Measurements from ENCODE around the gene LPCAT1. TPM values are rescaled to one million over a fixed set of nuclear protein-coding genes. Genes with fewer than 3 reads are reported as not detected.

LPCAT1 gene
- total and polyA plus RNA-seq, 2 experiments from 2014 or later: 22.2 to 48.4 TPM

DNA sequence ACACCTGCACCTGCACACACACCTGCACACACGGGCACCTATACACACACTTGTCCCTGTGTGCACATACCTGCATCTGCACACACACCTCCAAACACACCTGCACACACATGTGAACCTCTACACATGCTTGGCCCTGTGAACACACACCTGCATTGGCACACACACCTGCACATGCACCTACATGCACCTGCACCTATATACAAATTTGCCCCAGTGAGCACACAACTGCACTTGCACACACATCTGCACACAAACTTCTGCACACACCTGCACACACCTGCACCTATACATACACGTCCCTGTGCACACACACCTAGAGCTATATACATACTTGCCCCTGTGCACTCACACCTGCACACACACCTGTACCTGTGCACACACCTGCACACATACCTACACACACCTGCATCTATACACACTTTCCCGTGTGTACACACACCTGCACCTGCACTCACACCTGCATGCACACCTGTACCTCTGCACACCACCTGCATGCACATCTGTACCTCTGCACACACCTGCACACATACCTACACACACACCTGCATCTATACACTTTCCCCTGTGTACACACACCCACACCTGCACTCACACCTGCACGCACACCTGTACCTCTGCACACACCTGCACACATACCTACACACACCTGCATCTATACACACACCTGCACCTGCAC is 21.5 kb upstream of the LPCAT1 start:
- TF ChIP-seq EZH2phosphoT487 (IDR thresholded peaks at IDR 0.05; ENCODE audit: insufficient read depth, low read depth): no peak
- TF ChIP-seq EZH2 (IDR thresholded peaks at IDR 0.05; ENCODE audit: insufficient read depth, poor library complexity, severe bottlenecking): no peak
- 51 to 56% methylated on average over 4 of the region's 4 CpGs for WGBS, 2 experiments (ENCODE audit: low coverage in 1 of 2, low lambda C conversion rate in 2 of 2, missing lambda C conversion rate in 2 of 2)
- no peak overlapping the region for H3K4me2 ChIP-seq (ENCODE audit: unreplicated experiment)
- H3K9me2 ChIP-seq (ENCODE audit: insufficient read depth): no peaks in the 10 kb centered on the region
- peaks cover 15% of the 10 kb centered on the region for H3K4me1 ChIP-seq (ENCODE audit: insufficient read depth)
- no peak overlapping the region for H2AFZ ChIP-seq
- H3K79me2 ChIP-seq (ENCODE audit: insufficient read depth): no peaks in the 10 kb centered on the region
- no peak overlapping the region for H3K9ac ChIP-seq
- H3K4me3 ChIP-seq: no peak overlapping the region
- in situ Hi-C loops (cut with MboI): no loop called here
- no peaks in the 10 kb centered on the region for H3K36me3 ChIP-seq (ENCODE audit: low read depth)
- H3K27ac ChIP-seq: no peak overlapping the region
- no peak for DNase-seq
- no peaks in the 10 kb centered on the region for H3K9me3 ChIP-seq (ENCODE audit: low read depth)
- H3K27me3 ChIP-seq (replicated peaks; ENCODE audit: insufficient read depth): no peaks in the 10 kb centered on the region
- H3F3A ChIP-seq (ENCODE audit: insufficient read depth): peaks cover 29% of the 10 kb centered on the region
- H4K20me1 ChIP-seq (ENCODE audit: insufficient read depth): no peaks in the 10 kb centered on the region

DNA sequence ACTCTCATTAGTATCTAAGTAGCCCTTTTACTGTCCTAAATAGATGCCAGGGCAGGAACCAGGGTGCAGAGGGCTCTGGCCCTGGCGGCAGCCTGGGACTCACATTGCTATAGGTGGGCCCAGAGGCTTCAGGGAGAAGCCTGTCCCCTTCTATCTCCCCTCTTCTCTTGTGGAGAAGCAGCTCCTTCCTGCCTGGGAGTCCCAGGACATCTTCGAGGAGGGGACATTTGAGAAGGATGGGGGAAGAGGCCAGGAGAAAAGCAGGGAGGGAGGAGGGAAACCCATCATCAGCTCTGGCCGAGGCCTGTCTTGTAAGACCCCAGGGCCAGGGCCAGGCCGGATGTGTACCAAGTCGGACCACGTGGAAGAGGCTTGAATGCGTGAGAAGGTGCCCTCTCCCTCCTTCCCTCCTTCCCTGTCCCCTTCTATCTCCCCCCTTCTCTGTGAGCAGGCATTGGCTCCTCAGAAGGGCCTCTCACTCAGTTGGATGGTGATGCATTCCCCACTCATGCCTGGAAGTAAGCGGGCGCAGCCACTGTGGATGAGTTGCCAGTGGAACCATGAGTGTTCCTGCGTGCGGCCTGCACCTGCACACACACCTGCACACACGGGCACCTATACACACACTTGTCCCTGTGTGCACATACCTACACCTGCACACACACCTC is 20.7 kb upstream of the LPCAT1 start:
- Histone ChIP-seq H2AFZ (no peak overlapping the region), H3K4me2 (ENCODE audit: unreplicated experiment) (no peak overlapping the region), H3K4me1 (ENCODE audit: insufficient read depth) (peaks cover 15% of the 10 kb centered on the region), H3K79me2 (ENCODE audit: insufficient read depth) (no peaks in the 10 kb centered on the region), H3K27ac (peak overlapping the region; percentile 39), H4K20me1 (ENCODE audit: insufficient read depth) (no peaks in the 10 kb centered on the region), H3K36me3 (ENCODE audit: low read depth) (no peaks in the 10 kb centered on the region), H3K9ac (no peak overlapping the region), H3F3A (ENCODE audit: insufficient read depth) (peaks cover 29% of the 10 kb centered on the region), H3K9me2 (ENCODE audit: insufficient read depth) (no peaks in the 10 kb centered on the region), H3K4me3 (no peak overlapping the region), H3K27me3 (replicated peaks; ENCODE audit: insufficient read depth) (no peaks in the 10 kb centered on the region), H3K9me3 (ENCODE audit: low read depth) (no peaks in the 10 kb centered on the region)
- in situ Hi-C loops (cut with MboI): no loop called here
- WGBS, 2 experiments (ENCODE audit: low coverage in 1 of 2, low lambda C conversion rate in 2 of 2, missing lambda C conversion rate in 2 of 2): 67 to 71% methylated on average over 9 to 12 of the region's 12 CpGs
- no peak for TF ChIP-seq EZH2phosphoT487 (IDR thresholded peaks at IDR 0.05; ENCODE audit: insufficient read depth, low read depth)
- no peak for TF ChIP-seq EZH2 (IDR thresholded peaks at IDR 0.05; ENCODE audit: insufficient read depth, poor library complexity, severe bottlenecking)
- DNase-seq: peak; percentile 12

DNA sequence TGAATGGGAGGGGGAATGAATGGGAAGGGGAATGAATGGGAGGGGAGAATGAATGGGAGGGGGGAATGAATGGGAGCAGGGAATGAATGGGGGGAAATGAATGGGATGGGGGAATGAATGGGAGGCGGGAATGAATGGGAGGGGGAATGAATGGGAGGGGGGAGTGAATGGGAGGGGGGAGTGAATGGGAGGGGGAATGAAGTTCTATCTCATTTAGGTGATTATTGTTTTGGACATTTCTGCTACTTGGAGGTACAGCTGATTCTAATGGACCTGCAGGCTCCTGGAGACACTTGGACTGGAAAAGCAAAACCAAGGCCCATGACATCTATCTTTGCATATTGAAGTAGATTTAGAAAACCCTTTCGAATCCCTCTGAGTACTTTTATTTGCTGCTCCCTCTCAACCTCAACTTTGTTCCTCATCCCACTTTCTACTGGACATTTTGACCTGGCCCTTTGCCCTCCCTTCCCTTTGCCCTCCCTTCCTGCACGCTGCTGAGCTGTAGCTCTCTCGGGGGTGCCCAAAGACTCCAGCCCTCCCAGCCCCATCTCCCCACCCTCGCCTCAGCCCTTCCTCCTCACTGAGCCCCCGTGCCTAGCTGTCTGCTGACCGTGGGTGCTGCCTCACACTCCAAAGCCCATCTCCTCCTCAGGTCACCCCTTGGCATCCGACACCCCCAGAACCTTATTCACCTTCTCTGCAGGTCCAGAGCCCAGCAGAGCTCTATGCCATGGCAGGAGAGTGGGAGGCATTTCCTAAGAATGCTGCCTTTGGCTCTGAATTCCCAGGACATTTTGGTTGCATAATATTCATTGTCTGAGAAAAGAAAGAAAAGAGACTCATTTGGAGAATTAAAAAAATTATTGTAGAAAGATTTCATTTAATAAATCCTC is 19.9 kb upstream of the LPCAT1 start:
- Histone ChIP-seq H3K4me3 (no peak overlapping the region), H3F3A (ENCODE audit: insufficient read depth) (peaks cover 29% of the 10 kb centered on the region), H3K4me1 (ENCODE audit: insufficient read depth) (peaks cover 15% of the 10 kb centered on the region), H3K27ac (peak overlapping the region; percentile 39), H3K9me2 (ENCODE audit: insufficient read depth) (no peaks in the 10 kb centered on the region), H4K20me1 (ENCODE audit: insufficient read depth) (no peaks in the 10 kb centered on the region), H3K36me3 (ENCODE audit: low read depth) (no peaks in the 10 kb centered on the region), H3K9ac (no peak overlapping the region), H2AFZ (no peak overlapping the region), H3K79me2 (ENCODE audit: insufficient read depth) (no peaks in the 10 kb centered on the region), H3K4me2 (ENCODE audit: unreplicated experiment) (no peak overlapping the region), H3K9me3 (ENCODE audit: low read depth) (no peaks in the 10 kb centered on the region), H3K27me3 (replicated peaks; ENCODE audit: insufficient read depth) (no peaks in the 10 kb centered on the region)
- no peak for TF ChIP-seq EZH2 (IDR thresholded peaks at IDR 0.05; ENCODE audit: insufficient read depth, poor library complexity, severe bottlenecking)
- TF ChIP-seq EZH2phosphoT487 (IDR thresholded peaks at IDR 0.05; ENCODE audit: insufficient read depth, low read depth): no peak
- peak; percentile 66 for DNase-seq
- in situ Hi-C loops (cut with MboI): no loop called here
- WGBS, 2 experiments (ENCODE audit: low coverage in 1 of 2, low lambda C conversion rate in 2 of 2, missing lambda C conversion rate in 2 of 2): 67 to 81% methylated on average over 5 to 8 of the region's 8 CpGs

DNA sequence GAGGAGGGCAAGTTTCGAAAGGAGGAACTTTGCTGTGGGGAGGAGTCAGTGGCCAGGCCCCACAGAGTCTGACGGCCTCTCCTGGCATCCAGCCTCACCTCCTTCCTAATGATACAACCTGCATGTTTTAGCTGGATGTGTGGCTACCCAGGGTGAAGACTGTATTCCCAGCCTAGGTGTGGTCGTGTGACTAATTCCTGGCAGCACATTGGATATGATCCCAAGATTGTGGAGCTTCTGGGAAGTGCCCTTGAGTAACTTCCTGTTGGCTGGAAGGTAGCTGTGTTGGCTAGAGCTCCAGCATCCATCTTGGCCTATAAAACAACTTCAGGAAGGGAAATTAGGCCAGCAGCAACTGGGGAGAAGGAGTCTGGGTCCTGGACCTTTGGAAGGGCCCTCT is 19.0 kb upstream of the LPCAT1 start:
- Histone ChIP-seq H3K4me1 (ENCODE audit: insufficient read depth) (peaks cover 15% of the 10 kb centered on the region), H3F3A (ENCODE audit: insufficient read depth) (peaks cover 29% of the 10 kb centered on the region), H3K27ac (peak overlapping the region; percentile 32), H3K4me3 (no peak overlapping the region), H3K9me2 (ENCODE audit: insufficient read depth) (no peaks in the 10 kb centered on the region), H3K36me3 (ENCODE audit: low read depth) (no peaks in the 10 kb centered on the region), H3K27me3 (replicated peaks; ENCODE audit: insufficient read depth) (no peaks in the 10 kb centered on the region), H3K9ac (no peak overlapping the region), H3K79me2 (ENCODE audit: insufficient read depth) (no peaks in the 10 kb centered on the region), H3K4me2 (ENCODE audit: unreplicated experiment) (peak overlapping the region; percentile 0), H4K20me1 (ENCODE audit: insufficient read depth) (no peaks in the 10 kb centered on the region), H3K9me3 (ENCODE audit: low read depth) (no peaks in the 10 kb centered on the region), H2AFZ (no peak overlapping the region)
- in situ Hi-C loops (cut with MboI): no loop called here
- 12 to 24% methylated on average over 3 of the region's 3 CpGs for WGBS, 2 experiments (ENCODE audit: low coverage in 1 of 2, low lambda C conversion rate in 2 of 2, missing lambda C conversion rate in 2 of 2)
- TF ChIP-seq EZH2 (IDR thresholded peaks at IDR 0.05; ENCODE audit: insufficient read depth, poor library complexity, severe bottlenecking): no peak
- TF ChIP-seq EZH2phosphoT487 (IDR thresholded peaks at IDR 0.05; ENCODE audit: insufficient read depth, low read depth): no peak
- DNase-seq: peak; percentile 87
